GM23338 (cell line): Measurements from ENCODE around the gene TBCB. TPM values are rescaled to one million over a fixed set of nuclear protein-coding genes. Genes with fewer than 3 reads are reported as not detected.
"Not testable (repeated sequence)": the region's sequence is repeated elsewhere in the genome, so short reads cannot be mapped to it uniquely, and the experiment has no call there.

ENCODE experiments used
- ATAC-seq: fragments of 200-7000 bp; cut with Tn5 transposase; 3 replicates; pipeline ENCODE4 v1.9.1; 2020
- DNase-seq: peaks from one replicate; pipeline ENCODE4 v3.0.0-alpha.2; 2015; ENCODE audit warnings: low spot score
- H2AFZ ChIP-seq: fragments of 200-600 bp; sonication (generic); 2 replicates; pipeline ENCODE4 v1.8.0; 2016; ENCODE audit warnings: antibody characterized with exemption, mild to moderate bottlenecking, moderate library complexity
- H3F3A ChIP-seq: fragments of 200-600 bp; sonication (generic); replicated peaks from 2 replicates; pipeline ENCODE4 v1.8.0; 2017; ENCODE audit warnings: antibody characterized with exemption, mixed run types, low read depth
- H3K27ac ChIP-seq: fragments of 200-600 bp; sonication (generic); 2 replicates; pipeline ENCODE4 v1.6.1; 2016; ENCODE audit warnings: low read depth
- H3K27me3 ChIP-seq: fragments of 200-600 bp; sonication (generic); 2 replicates; pipeline ENCODE4 v1.8.0; 2016; ENCODE audit warnings: mild to moderate bottlenecking, mixed run types, moderate library complexity; ENCODE audit not compliant: insufficient read depth
- H3K36me3 ChIP-seq: fragments of 200-600 bp; sonication (generic); 2 replicates; pipeline ENCODE4 v1.8.0; 2016; ENCODE audit warnings: mild to moderate bottlenecking; ENCODE audit not compliant: insufficient read depth
- H3K4me1 ChIP-seq: fragments of 200-600 bp; sonication (generic); 2 replicates; pipeline ENCODE4 v1.8.0; 2016; ENCODE audit warnings: mild to moderate bottlenecking, moderate library complexity; ENCODE audit not compliant: insufficient read depth
- H3K4me2 ChIP-seq: fragments of 200-600 bp; sonication (generic); 2 replicates; pipeline ENCODE4 v1.7.1; 2017; ENCODE audit warnings: mixed run types
- H3K4me3 ChIP-seq: fragments of 200-600 bp; sonication (generic); 2 replicates; pipeline ENCODE4 v1.6.1; 2016; ENCODE audit warnings: mixed run types
- H3K79me2 ChIP-seq: fragments of 200-600 bp; sonication (generic); replicated peaks from 2 replicates; pipeline ENCODE4 v1.8.0; 2017; ENCODE audit warnings: mild to moderate bottlenecking; ENCODE audit not compliant: insufficient read depth
- H3K9me2 ChIP-seq: fragments of 200-600 bp; sonication (generic); 2 replicates; pipeline ENCODE4 v1.8.0; 2017; ENCODE audit not compliant: insufficient read depth
- H4K20me1 ChIP-seq: fragments of 200-600 bp; sonication (generic); replicated peaks from 2 replicates; pipeline ENCODE4 v1.8.0; 2017; ENCODE audit warnings: mild to moderate bottlenecking; ENCODE audit not compliant: insufficient read depth
- H3K27ac Mint-ChIP-seq: 2 replicates; pipeline ENCODE4 v1.8.0; 2020; ENCODE audit warnings: inconsistent platforms, mild to moderate bottlenecking, moderate library complexity, mixed read lengths
- H3K27me3 Mint-ChIP-seq: 3 replicates; pipeline ENCODE4 v1.8.0; 2022; ENCODE audit warnings: low read depth, mild to moderate bottlenecking, moderate library complexity, mixed read lengths, inconsistent platforms; ENCODE audit not compliant: insufficient read depth, poor library complexity
- H3K36me3 Mint-ChIP-seq: 3 replicates; pipeline ENCODE4 v1.8.0; 2021; ENCODE audit warnings: low read depth, mild to moderate bottlenecking, inconsistent platforms, moderate library complexity, mixed read lengths
- H3K4me1 Mint-ChIP-seq: 3 replicates; pipeline ENCODE4 v1.8.0; 2020; ENCODE audit warnings: mild to moderate bottlenecking, inconsistent platforms, mixed read lengths
- H3K4me3 Mint-ChIP-seq: 3 replicates; pipeline ENCODE4 v1.8.0; 2021; ENCODE audit warnings: moderate library complexity, mild to moderate bottlenecking, inconsistent platforms, mixed read lengths
- H3K9me3 Mint-ChIP-seq: 3 replicates; pipeline ENCODE4 v1.8.0; 2020; ENCODE audit warnings: moderate library complexity, mild to moderate bottlenecking, inconsistent platforms, mixed read lengths
- polyA plus RNA-seq: library from polyadenylated mRNA; unstranded; fragments of >200 nt; fragmentation: Nextera tagmentation; extraction: Ambion mirVana; gene quantifications from 2 replicates; pipeline ENCODE4 v1.2.1, GENCODE V29; 2016
- total RNA-seq: library from RNA; depleted of rRNA; stranded (reverse); fragments of >200 nt; shearing (Covaris generic); gene quantifications from 2 replicates; pipeline ENCODE4 v1.2.3, GENCODE V29; 2014; rRNA removed

Gene TBCB
- total and polyA plus RNA-seq, 2 experiments from 2014 or later, result 275 to 290 TPM

- H3K79me2 ChIP-seq, H3K4me3 Mint-ChIP-seq, H3K27me3 ChIP-seq, H4K20me1 ChIP-seq, H3K9me2 ChIP-seq, H3K27ac Mint-ChIP-seq, ATAC-seq, H3K27ac ChIP-seq, H3K27me3 Mint-ChIP-seq, H3K36me3 ChIP-seq, H3K4me1 Mint-ChIP-seq, DNase-seq, H3K4me1 ChIP-seq, H3K36me3 Mint-ChIP-seq, H2AFZ ChIP-seq, H3K4me3 ChIP-seq, H3K4me2 ChIP-seq: not testable (repeated sequence)
- peaks cover 10% of the 10 kb centered on the region; the same call in 1 of the 2 replicates for H3F3A ChIP-seq
- peaks cover 12% of the 10 kb centered on the region; the same call in 2 of the 3 replicates for H3K9me3 Mint-ChIP-seq
These were observed 58.6 kb downstream of the TBCB start for GRCh38 chr19:36173846-36174245.

Other genes starting within 250 kb of the TBCB start
- 28.2 and 30.2 TPM in 2 replicates for gene APLP1, start 246.9 kb upstream of the TBCB start, total RNA-seq
- gene APLP1, start 246.9 kb upstream of the TBCB start, polyA plus RNA-seq, result 36.0 and 39.0 TPM in 2 replicates
- gene NFKBID, start 214.9 kb upstream of the TBCB start, total RNA-seq, result 8.7 and 15.7 TPM in 2 replicates
- 10.5 and 12.1 TPM in 2 replicates for gene NFKBID, start 214.9 kb upstream of the TBCB start, polyA plus RNA-seq
- not detected in 2 replicates for gene HCST, start 212.9 kb upstream of the TBCB start, total RNA-seq
- gene HCST, start 212.9 kb upstream of the TBCB start, polyA plus RNA-seq, result 2.1 and 6.7 TPM in 2 replicates
- not detected in 2 replicates for gene TYROBP, start 207.2 kb upstream of the TBCB start, total RNA-seq
- gene TYROBP, start 207.2 kb upstream of the TBCB start, polyA plus RNA-seq, result 0.99 TPM in 1 of 2 replicates, not detected in the other
- gene LRFN3, start 179.1 kb upstream of the TBCB start, total RNA-seq, result 15.1 and 18.2 TPM in 2 replicates
- 5.8 and 6.0 TPM in 2 replicates for gene LRFN3, start 179.1 kb upstream of the TBCB start, polyA plus RNA-seq
- 45.8 and 55.9 TPM in 2 replicates for gene SDHAF1, start 120.3 kb upstream of the TBCB start, total RNA-seq
- gene SDHAF1, start 120.3 kb upstream of the TBCB start, polyA plus RNA-seq, result 19.9 TPM in 2 replicates
- gene SYNE4, start 106.7 kb upstream of the TBCB start, total RNA-seq, result 24.1 and 26.1 TPM in 2 replicates
- 47.3 and 49.8 TPM in 2 replicates for gene SYNE4, start 106.7 kb upstream of the TBCB start, polyA plus RNA-seq
- gene ALKBH6, start 101.3 kb upstream of the TBCB start, total RNA-seq, result 28.5 and 33.6 TPM in 2 replicates
- 51.4 and 54.6 TPM in 2 replicates for gene ALKBH6, start 101.3 kb upstream of the TBCB start, polyA plus RNA-seq
- gene CLIP3, start 82.6 kb upstream of the TBCB start, total RNA-seq, result 12.4 and 19.1 TPM in 2 replicates
- 15.1 and 15.2 TPM in 2 replicates for gene CLIP3, start 82.6 kb upstream of the TBCB start, polyA plus RNA-seq
- gene THAP8, start 61.2 kb upstream of the TBCB start, total RNA-seq, result 10.3 and 12.7 TPM in 2 replicates
- 12.2 and 13.7 TPM in 2 replicates for gene THAP8, start 61.2 kb upstream of the TBCB start, polyA plus RNA-seq
- 41.0 and 45.4 TPM in 2 replicates for gene WDR62, start 60.6 kb upstream of the TBCB start, total RNA-seq
- gene WDR62, start 60.6 kb upstream of the TBCB start, polyA plus RNA-seq, result 13.3 and 14.1 TPM in 2 replicates
- not detected in 2 replicates for gene OVOL3, start 4.3 kb upstream of the TBCB start, total RNA-seq
- not detected in 2 replicates for gene OVOL3, start 4.3 kb upstream of the TBCB start, polyA plus RNA-seq
- gene POLR2I, start 593 bp upstream of the TBCB start, total RNA-seq, result 94.0 and 110 TPM in 2 replicates
- gene POLR2I, start 593 bp upstream of the TBCB start, polyA plus RNA-seq, result 413 and 427 TPM in 2 replicates
- gene CAPNS1, start 24.6 kb downstream of the TBCB start, total RNA-seq, result 112 and 123 TPM in 2 replicates
- 227 and 230 TPM in 2 replicates for gene CAPNS1, start 24.6 kb downstream of the TBCB start, polyA plus RNA-seq
- 0.52 TPM in 1 of 2 replicates, not detected in the other for gene COX7A1, start 37.0 kb downstream of the TBCB start, total RNA-seq
- 5.5 and 6.3 TPM in 2 replicates for gene COX7A1, start 37.0 kb downstream of the TBCB start, polyA plus RNA-seq
- gene ZNF565, start 99.2 kb downstream of the TBCB start, total RNA-seq, result 2.4 TPM in 2 replicates
- gene ZNF565, start 99.2 kb downstream of the TBCB start, polyA plus RNA-seq, result 1.9 and 3.2 TPM in 2 replicates
- 227 and 249 TPM in 2 replicates for gene ZNF146, start 99.6 kb downstream of the TBCB start, total RNA-seq
- 111 and 143 TPM in 2 replicates for gene ZNF146, start 99.6 kb downstream of the TBCB start, polyA plus RNA-seq